Naive thymus-derived CD8-positive, alpha-beta T cell (primary cell): ENCODE measurements around the gene CLPTM1. TPM values are rescaled to one million over a fixed set of nuclear protein-coding genes. Genes with fewer than 3 reads are reported as not detected.

Source experiments
- ATAC-seq, 2 donors: fragments of 150-1000 bp; cut with Tn5 transposase in 1 of 2; sonication (Bioruptor Pico), chemical (Tn5 transposase) in 1 of 2; 1 replicate in 1 of 2; 2 replicates in 1 of 2; pipeline ENCODE4 v1.10.0; 2021; ENCODE audit warnings: mild to moderate bottlenecking in 2 of 2, moderate library complexity in 2 of 2
- POLR2A ChIA-PET: fragments of 350-600 bp; sonication (Branson Sonifier 250); formaldehyde crosslinking; loops from one replicate; lab custom pipeline; 2021; ENCODE audit warnings: antibody characterized with exemption; lab: Charles Lee
- DNase-seq, 10 donors: peaks; one replicate each; pipeline versions ENCODE4 v3.0.0 to v3.0.0-alpha.2; 2020 to 2022
- H3K27ac Mint-ChIP-seq, 10 donors: one replicate each; pipeline ENCODE4 v1.8.0; 2020 to 2022; ENCODE audit warnings: mild to moderate bottlenecking in 10 of 10, mixed read lengths in 10 of 10, moderate library complexity in 4 of 10, inconsistent platforms in 1 of 10
- H3K27me3 Mint-ChIP-seq, 5 donors: one replicate each; pipeline ENCODE4 v1.8.0; 2021 to 2022; ENCODE audit warnings: mixed read lengths in 5 of 5
- H3K36me3 Mint-ChIP-seq, 3 donors: one replicate each; pipeline ENCODE4 v1.8.0; 2020 to 2022; ENCODE audit warnings: mixed read lengths in 3 of 3, mild to moderate bottlenecking in 2 of 3, inconsistent platforms in 1 of 3
- H3K4me1 Mint-ChIP-seq, 4 donors: one replicate each; pipeline ENCODE4 v1.8.0; 2021 to 2022; ENCODE audit warnings: mixed read lengths in 4 of 4
- H3K4me3 Mint-ChIP-seq, 10 donors: one replicate each; pipeline ENCODE4 v1.8.0; 2020 to 2022; ENCODE audit warnings: mild to moderate bottlenecking in 10 of 10, mixed read lengths in 10 of 10, moderate library complexity in 6 of 10, inconsistent platforms in 1 of 10
- H3K9me3 Mint-ChIP-seq, 9 donors: one replicate each; pipeline ENCODE4 v1.8.0; 2020 to 2022; ENCODE audit warnings: mixed read lengths in 9 of 9, mild to moderate bottlenecking in 3 of 9, inconsistent platforms in 1 of 9, moderate library complexity in 1 of 9
- polyA plus RNA-seq, 3 donors: library from polyadenylated mRNA; unstranded; fragments of 300-500 nt; fragmentation: Illumina TruSeq; gene quantifications; one replicate each; pipeline ENCODE4 v1.2.3, GENCODE V29; 2021
- total RNA-seq, 8 experiments: library from RNA in 2 of 8; stranded (reverse) in 2 of 8; gene quantifications; one replicate each; pipeline ENCODE4 v1.2.3 and lab custom pipeline; 2021 to 2026

CLPTM1 gene
- total and polyA plus RNA-seq, 5 experiments from 2014 or later, result 13.2 to 76.0 (median 20.6) TPM

GRCh38 chr19:45003485-45003884 lies 48.3 kb downstream of the CLPTM1 start:
- Mint-ChIP-seq H3K27ac (peak overlapping the region in 4 of 10 donors; percentile 27 to 59 (median 52)), H3K4me3 (peak overlapping the region in 4 of 10 donors; percentile 11 to 74 (median 46)), H3K9me3 (peaks cover 0 to 2% (median 0%) of the 10 kb centered on the region in 9 donors), H3K4me1 (peaks cover 7 to 35% (median 13%) of the 10 kb centered on the region in 4 donors), H3K27me3 (peaks cover 0 to 2% (median 0%) of the 10 kb centered on the region in 5 donors), H3K36me3 (peaks cover 0 to 18% (median 5%) of the 10 kb centered on the region in 3 donors)
- DNase-seq (no peak), ATAC-seq (no peak)
- POLR2A ChIA-PET, result interaction anchor here (0.5 kb wide), 1 partner anchor 87 kb away, joined by 5 read pairs; no protein-coding TSS in a partner anchor

- Mint-ChIP-seq H3K27me3 (peaks cover 0 to 2% (median 0%) of the 10 kb centered on the region in 5 donors), H3K27ac (peak overlapping the region in 1 of 10 donors; percentile 58), H3K9me3 (peaks cover 0 to 2% (median 0%) of the 10 kb centered on the region in 9 donors), H3K4me1 (peaks cover 10 to 31% (median 12%) of the 10 kb centered on the region in 4 donors), H3K36me3 (peaks cover 0 to 27% (median 5%) of the 10 kb centered on the region in 3 donors), H3K4me3 (no peak overlapping the region)
- POLR2A ChIA-PET, result no interaction called here
- no peak for ATAC-seq
- DNase-seq, result no peak
These were observed 50.6 kb downstream of the CLPTM1 start for GRCh38 chr19:45005787-45006186.

GRCh38 chr19:45008552-45008951 lies 53.4 kb downstream of the CLPTM1 start:
- POLR2A ChIA-PET, result interaction anchor here (0.5 kb wide), 1 partner anchor 35 kb away, joined by 3 read pairs; no protein-coding TSS in a partner anchor
- Mint-ChIP-seq H3K27me3 (no peaks in the 10 kb centered on the region), H3K27ac (peak overlapping the region in 1 of 10 donors; percentile 32), H3K4me3 (no peak overlapping the region), H3K9me3 (peaks cover 0 to 3% (median 0%) of the 10 kb centered on the region in 9 donors), H3K36me3 (peaks cover 0 to 37% (median 5%) of the 10 kb centered on the region in 3 donors), H3K4me1 (peaks cover 0 to 13% (median 3%) of the 10 kb centered on the region in 4 donors)
- DNase-seq (no peak), ATAC-seq (peak in 1 of 2 donors; percentile 13)

- H3K4me3 Mint-ChIP-seq, result no peak overlapping the region
- POLR2A ChIA-PET, result no interaction called here
- DNase-seq, result no peak
- peaks cover 0 to 13% (median 3%) of the 10 kb centered on the region in 4 donors for H3K4me1 Mint-ChIP-seq
- H3K9me3 Mint-ChIP-seq, result peaks cover 0 to 3% (median 0%) of the 10 kb centered on the region in 9 donors
- no peaks in the 10 kb centered on the region for H3K27me3 Mint-ChIP-seq
- peaks cover 0 to 48% (median 5%) of the 10 kb centered on the region in 3 donors for H3K36me3 Mint-ChIP-seq
- ATAC-seq, result no peak
- peak overlapping the region in 3 of 10 donors; percentile 58 to 70 (median 65) for H3K27ac Mint-ChIP-seq
These were observed 54.6 kb downstream of the CLPTM1 start for GRCh38 chr19:45009625-45010255.

- H3K4me1 Mint-ChIP-seq, result peaks cover 0 to 11% (median 3%) of the 10 kb centered on the region in 4 donors
- POLR2A ChIA-PET, result no interaction called here
- H3K27me3 Mint-ChIP-seq, result no peaks in the 10 kb centered on the region
- H3K4me3 Mint-ChIP-seq, result no peak overlapping the region
- peaks cover 0 to 3% (median 0%) of the 10 kb centered on the region in 9 donors for H3K9me3 Mint-ChIP-seq
- H3K36me3 Mint-ChIP-seq, result peaks cover 0 to 52% (median 5%) of the 10 kb centered on the region in 3 donors
- ATAC-seq (no peak), DNase-seq (no peak)
- H3K27ac Mint-ChIP-seq, result peak overlapping the region in 4 of 10 donors; percentile 22 to 81 (median 64)
These were observed 55.1 kb downstream of the CLPTM1 start for GRCh38 chr19:45010306-45010705.

GRCh38 chr19:45011959-45012358 lies 56.8 kb downstream of the CLPTM1 start:
- POLR2A ChIA-PET, result no interaction called here
- no peak for ATAC-seq
- peak overlapping the region in 1 of 10 donors; percentile 91 for H3K27ac Mint-ChIP-seq
- no peaks in the 10 kb centered on the region for H3K27me3 Mint-ChIP-seq
- H3K4me3 Mint-ChIP-seq, result no peak overlapping the region
- peaks cover 0 to 41% (median 3%) of the 10 kb centered on the region in 3 donors for H3K36me3 Mint-ChIP-seq
- DNase-seq, result no peak
- peaks cover 0 to 2% (median 0%) of the 10 kb centered on the region in 9 donors for H3K9me3 Mint-ChIP-seq
- H3K4me1 Mint-ChIP-seq, result peaks cover 4 to 9% (median 6%) of the 10 kb centered on the region in 4 donors

GRCh38 chr19:45016388-45017314 lies 61.5 kb downstream of the CLPTM1 start:
- POLR2A ChIA-PET, result no interaction called here
- Mint-ChIP-seq H3K27me3 (no peaks in the 10 kb centered on the region), H3K4me3 (peak overlapping the region in 4 of 10 donors; percentile 11 to 71 (median 38)), H3K9me3 (no peaks in the 10 kb centered on the region), H3K36me3 (peaks cover 0 to 33% (median 0%) of the 10 kb centered on the region in 3 donors), H3K4me1 (peaks cover 3 to 10% (median 6%) of the 10 kb centered on the region in 4 donors), H3K27ac (peak overlapping the region; percentile 43 to 90 (median 72))
- ATAC-seq (peak; percentile 72 to 76), DNase-seq (peak; percentile 48 to 83 (median 66))

GRCh38 chr19:45019187-45019586 lies 64.0 kb downstream of the CLPTM1 start:
- Mint-ChIP-seq H3K27ac (peak overlapping the region in 2 of 10 donors; percentile 11 to 62), H3K4me3 (no peak overlapping the region), H3K4me1 (peaks cover 3 to 10% (median 6%) of the 10 kb centered on the region in 4 donors), H3K27me3 (no peaks in the 10 kb centered on the region), H3K36me3 (peaks cover 0 to 23% (median 0%) of the 10 kb centered on the region in 3 donors), H3K9me3 (no peaks in the 10 kb centered on the region)
- ATAC-seq (no peak), DNase-seq (no peak)
- POLR2A ChIA-PET, result interaction anchor here (0.6 kb wide), 1 partner anchor 84 kb away, joined by 3 read pairs; no protein-coding TSS in a partner anchor

- Mint-ChIP-seq H3K9me3 (no peaks in the 10 kb centered on the region), H3K4me1 (peaks cover 3 to 10% (median 6%) of the 10 kb centered on the region in 4 donors), H3K4me3 (no peak overlapping the region), H3K27ac (no peak overlapping the region), H3K36me3 (peaks cover 0 to 14% (median 0%) of the 10 kb centered on the region in 3 donors), H3K27me3 (no peaks in the 10 kb centered on the region)
- POLR2A ChIA-PET, result no interaction called here
- DNase-seq (no peak), ATAC-seq (no peak)
These were observed 64.9 kb downstream of the CLPTM1 start for GRCh38 chr19:45020071-45020470.

- H3K4me1 Mint-ChIP-seq, result peaks cover 0 to 2% (median under 1%) of the 10 kb centered on the region in 4 donors
- no peaks in the 10 kb centered on the region for H3K9me3 Mint-ChIP-seq
- H3K36me3 Mint-ChIP-seq, result peaks cover 0 to 20% (median 0%) of the 10 kb centered on the region in 3 donors
- DNase-seq (no peak), ATAC-seq (peak in 1 of 2 donors; percentile 15)
- H3K4me3 Mint-ChIP-seq, result no peak overlapping the region
- no peaks in the 10 kb centered on the region for H3K27me3 Mint-ChIP-seq
- POLR2A ChIA-PET, result no interaction called here
- no peak overlapping the region for H3K27ac Mint-ChIP-seq
These were observed 66.8 kb downstream of the CLPTM1 start for GRCh38 chr19:45021971-45022370.

- no peaks in the 10 kb centered on the region for H3K9me3 Mint-ChIP-seq
- no peaks in the 10 kb centered on the region for H3K27me3 Mint-ChIP-seq
- H3K36me3 Mint-ChIP-seq, result peaks cover 0 to 24% (median 3%) of the 10 kb centered on the region in 3 donors
- POLR2A ChIA-PET, result no interaction called here
- H3K27ac Mint-ChIP-seq, result peak overlapping the region in 1 of 10 donors; percentile 75
- H3K4me1 Mint-ChIP-seq, result peaks cover 0 to 2% (median 0%) of the 10 kb centered on the region in 4 donors
- DNase-seq (no peak), ATAC-seq (no peak)
- no peak overlapping the region for H3K4me3 Mint-ChIP-seq
These were observed 67.9 kb downstream of the CLPTM1 start for GRCh38 chr19:45023048-45023447.

- H3K4me3 Mint-ChIP-seq, result no peak overlapping the region
- no peaks in the 10 kb centered on the region for H3K9me3 Mint-ChIP-seq
- no peak for DNase-seq
- no peak overlapping the region for H3K27ac Mint-ChIP-seq
- ATAC-seq, result no peak
- no peaks in the 10 kb centered on the region for H3K4me1 Mint-ChIP-seq
- peaks cover 0 to 34% (median 8%) of the 10 kb centered on the region in 3 donors for H3K36me3 Mint-ChIP-seq
- POLR2A ChIA-PET, result no interaction called here
- H3K27me3 Mint-ChIP-seq, result no peaks in the 10 kb centered on the region
These were observed 70.1 kb downstream of the CLPTM1 start for GRCh38 chr19:45025264-45025663.
